Neural cell (in vitro differentiated cells): ENCODE results near the gene GNA15. TPM values are rescaled to one million over a fixed set of nuclear protein-coding genes. Genes with fewer than 3 reads are reported as not detected.

Source experiments
- H2AFZ ChIP-seq: fragments of 200-600, 300-800 bp; sonication (generic), shearing (Covaris generic); 2 replicates; pipeline ENCODE4 v1.6.0; 2014; ENCODE audit warnings: low read depth, mild to moderate bottlenecking, antibody characterized with exemption, low read length, moderate library complexity
- H3F3A ChIP-seq: fragments of 200-600 bp; shearing (Covaris generic); 2 replicates; pipeline ENCODE4 v1.6.1; 2016; ENCODE audit warnings: mild to moderate bottlenecking, moderate library complexity, mixed read lengths, antibody characterized with exemption, low read length; ENCODE audit not compliant: insufficient read depth, poor library complexity, severe bottlenecking
- H3K27ac ChIP-seq: fragments of 200-600, 300-800 bp; sonication (generic), shearing (Covaris generic); 2 replicates; pipeline ENCODE4 v1.5.1; 2014; ENCODE audit warnings: mild to moderate bottlenecking, low read length, moderate library complexity
- H3K27me3 ChIP-seq: fragments of 300-800, 200-600 bp; sonication (generic), shearing (Covaris generic); 2 replicates; pipeline ENCODE4 v1.6.0; 2014; ENCODE audit warnings: mild to moderate bottlenecking, low read depth, low read length, moderate library complexity; ENCODE audit not compliant: insufficient read depth
- H3K36me3 ChIP-seq: fragments of 300-800, 200-600 bp; sonication (generic), shearing (Covaris generic); 2 replicates; pipeline ENCODE4 v1.5.1; 2014; ENCODE audit warnings: mild to moderate bottlenecking, antibody characterized with exemption, low read length, moderate library complexity; ENCODE audit not compliant: insufficient read depth
- H3K4me2 ChIP-seq: fragments of 300-800, 200-600 bp; sonication (generic), shearing (Covaris generic); 2 replicates; pipeline ENCODE4 v1.6.0; 2014; ENCODE audit warnings: mild to moderate bottlenecking, low read length
- H3K4me3 ChIP-seq: fragments of 300-800, 200-600 bp; sonication (generic), shearing (Covaris generic); 2 replicates; pipeline ENCODE4 v1.5.1; 2014; ENCODE audit warnings: mild to moderate bottlenecking, low read length, moderate library complexity
- H3K79me2 ChIP-seq: fragments of 200-600 bp; shearing (Covaris generic); replicated peaks from 2 replicates; pipeline ENCODE4 v1.6.0; 2014; ENCODE audit warnings: mild to moderate bottlenecking, low read length, moderate library complexity; ENCODE audit not compliant: insufficient read depth
- H3K9ac ChIP-seq: fragments of 300-800, 200-600 bp; sonication (generic), shearing (Covaris generic); 2 replicates; pipeline ENCODE4 v1.6.1; 2016; ENCODE audit warnings: mild to moderate bottlenecking, low read length, mixed read lengths
- H3K9me2 ChIP-seq: fragments of 200-600 bp; shearing (Covaris generic); 2 replicates; pipeline ENCODE4 v1.6.1; 2016; ENCODE audit warnings: mild to moderate bottlenecking, low read length, mixed read lengths; ENCODE audit not compliant: insufficient read depth
- H3K9me3 ChIP-seq: fragments of 200-600, 300-800 bp; sonication (generic), shearing (Covaris generic); 2 replicates; pipeline ENCODE4 v1.6.1; 2016; ENCODE audit warnings: mild to moderate bottlenecking, mixed run types, low read length, moderate library complexity, mixed read lengths
- H4K20me1 ChIP-seq: fragments of 200-600 bp; shearing (Covaris generic); 2 replicates; pipeline ENCODE4 v1.6.1; 2016; ENCODE audit warnings: mild to moderate bottlenecking, mixed run types; ENCODE audit not compliant: insufficient read depth
- EP300 ChIP-seq: fragments of 450-650 bp; conservative IDR thresholded peaks from 2 replicates; pipeline ENCODE4 v1.6.1; 2014; ENCODE audit warnings: antibody characterized with exemption, mild to moderate bottlenecking, moderate library complexity; ENCODE audit not compliant: poor library complexity, severe bottlenecking
- EZH2 ChIP-seq: fragments of 200-600, 300-800 bp; shearing (Covaris generic), sonication (generic); IDR thresholded peaks from 2 replicates; pipeline ENCODE4 v1.6.1; 2014; ENCODE audit warnings: antibody characterized with exemption, low read length, borderline replicate concordance, mild to moderate bottlenecking; ENCODE audit not compliant: insufficient read depth, poor library complexity, severe bottlenecking
- MXI1 ChIP-seq: fragments of 450-650 bp; conservative IDR thresholded peaks from 2 replicates; pipeline ENCODE4 v1.6.1; 2014; ENCODE audit warnings: antibody characterized with exemption, mild to moderate bottlenecking; ENCODE audit not compliant: poor library complexity, severe bottlenecking
- POLR2AphosphoS5 ChIP-seq: IDR thresholded peaks from 2 replicates; pipeline ENCODE4 v1.6.1; 2012
- RAD21 ChIP-seq: fragments of 450-650 bp; conservative IDR thresholded peaks from 2 replicates; pipeline ENCODE4 v1.6.1; 2014; ENCODE audit warnings: antibody characterized with exemption, mild to moderate bottlenecking, moderate library complexity
- SMC3 ChIP-seq: fragments of 450-650 bp; conservative IDR thresholded peaks from 2 replicates; pipeline ENCODE4 v1.6.1; 2014; ENCODE audit warnings: antibody characterized with exemption, mild to moderate bottlenecking, moderate library complexity; ENCODE audit not compliant: poor library complexity
- TAF1 ChIP-seq: IDR thresholded peaks from 2 replicates; pipeline ENCODE4 v1.6.1; 2012; ENCODE audit warnings: low read depth
- polyA minus RNA-seq: library from RNA; depleted of rRNA, polyadenylated mRNA; stranded (reverse); fragments of >200 nt; gene quantifications from 2 replicates; pipeline ENCODE4 v1.2.3, GENCODE V29; 2014
- polyA plus RNA-seq: library from polyadenylated mRNA; depleted of rRNA; stranded (reverse); fragments of >200 nt; gene quantifications from 2 replicates; pipeline ENCODE4 v1.2.3, GENCODE V29; 2014
- TF ChIP-seq, protein P1 (sequence below): IDR thresholded peaks from 2 replicates; pipeline ENCODE4 v1.6.1; 2012; ENCODE audit warnings: borderline replicate concordance
- TF ChIP-seq, protein P2 (sequence below): fragments of 450-650 bp; IDR thresholded peaks from 2 replicates; pipeline ENCODE4 v1.5.1; 2014; ENCODE audit warnings: antibody characterized with exemption, mild to moderate bottlenecking, moderate library complexity; ENCODE audit not compliant: poor library complexity, severe bottlenecking

GNA15 gene, protein sequence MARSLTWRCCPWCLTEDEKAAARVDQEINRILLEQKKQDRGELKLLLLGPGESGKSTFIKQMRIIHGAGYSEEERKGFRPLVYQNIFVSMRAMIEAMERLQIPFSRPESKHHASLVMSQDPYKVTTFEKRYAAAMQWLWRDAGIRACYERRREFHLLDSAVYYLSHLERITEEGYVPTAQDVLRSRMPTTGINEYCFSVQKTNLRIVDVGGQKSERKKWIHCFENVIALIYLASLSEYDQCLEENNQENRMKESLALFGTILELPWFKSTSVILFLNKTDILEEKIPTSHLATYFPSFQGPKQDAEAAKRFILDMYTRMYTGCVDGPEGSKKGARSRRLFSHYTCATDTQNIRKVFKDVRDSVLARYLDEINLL
- polyA plus RNA-seq (not detected in 2 replicates), polyA minus RNA-seq (not detected in 2 replicates)

DNA sequence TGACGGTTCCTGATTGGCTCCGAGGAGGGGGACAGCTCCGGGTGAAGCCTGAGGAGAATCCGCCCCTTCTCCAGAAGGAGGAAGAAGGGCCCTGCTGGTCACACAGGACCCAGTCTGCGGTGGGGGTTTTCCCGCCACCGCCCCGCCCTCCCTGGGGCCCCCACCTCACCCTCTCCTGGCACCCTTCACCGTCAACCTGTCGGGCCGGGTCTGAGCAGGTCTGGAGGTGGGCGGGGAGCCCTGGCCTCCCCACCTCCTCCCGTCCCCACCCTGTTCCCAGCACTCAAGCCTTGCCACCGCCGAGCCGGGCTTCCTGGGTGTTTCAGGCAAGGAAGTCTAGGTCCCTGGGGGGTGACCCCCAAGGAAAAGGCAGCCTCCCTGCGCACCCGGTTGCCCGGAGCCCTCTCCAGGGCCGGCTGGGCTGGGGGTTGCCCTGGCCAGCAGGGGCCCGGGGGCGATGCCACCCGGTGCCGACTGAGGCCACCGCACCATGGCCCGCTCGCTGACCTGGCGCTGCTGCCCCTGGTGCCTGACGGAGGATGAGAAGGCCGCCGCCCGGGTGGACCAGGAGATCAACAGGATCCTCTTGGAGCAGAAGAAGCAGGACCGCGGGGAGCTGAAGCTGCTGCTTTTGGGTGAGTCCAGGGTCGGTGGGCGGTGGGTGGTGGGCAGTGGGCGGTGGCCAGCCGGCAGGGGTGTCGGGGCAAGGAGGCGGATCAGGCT, at the start of gene GNA15:
TSS of gene GNA15 (plus strand) at position 73 of the 723 bp plus-strand sequence. CDS start at position 491, 418 bp downstream.
- no peak for TF ChIP-seq EP300
- TF ChIP-seq SMC3 = no peak
- no peak for TF ChIP-seq TAF1
- TF ChIP-seq, protein P1, sequence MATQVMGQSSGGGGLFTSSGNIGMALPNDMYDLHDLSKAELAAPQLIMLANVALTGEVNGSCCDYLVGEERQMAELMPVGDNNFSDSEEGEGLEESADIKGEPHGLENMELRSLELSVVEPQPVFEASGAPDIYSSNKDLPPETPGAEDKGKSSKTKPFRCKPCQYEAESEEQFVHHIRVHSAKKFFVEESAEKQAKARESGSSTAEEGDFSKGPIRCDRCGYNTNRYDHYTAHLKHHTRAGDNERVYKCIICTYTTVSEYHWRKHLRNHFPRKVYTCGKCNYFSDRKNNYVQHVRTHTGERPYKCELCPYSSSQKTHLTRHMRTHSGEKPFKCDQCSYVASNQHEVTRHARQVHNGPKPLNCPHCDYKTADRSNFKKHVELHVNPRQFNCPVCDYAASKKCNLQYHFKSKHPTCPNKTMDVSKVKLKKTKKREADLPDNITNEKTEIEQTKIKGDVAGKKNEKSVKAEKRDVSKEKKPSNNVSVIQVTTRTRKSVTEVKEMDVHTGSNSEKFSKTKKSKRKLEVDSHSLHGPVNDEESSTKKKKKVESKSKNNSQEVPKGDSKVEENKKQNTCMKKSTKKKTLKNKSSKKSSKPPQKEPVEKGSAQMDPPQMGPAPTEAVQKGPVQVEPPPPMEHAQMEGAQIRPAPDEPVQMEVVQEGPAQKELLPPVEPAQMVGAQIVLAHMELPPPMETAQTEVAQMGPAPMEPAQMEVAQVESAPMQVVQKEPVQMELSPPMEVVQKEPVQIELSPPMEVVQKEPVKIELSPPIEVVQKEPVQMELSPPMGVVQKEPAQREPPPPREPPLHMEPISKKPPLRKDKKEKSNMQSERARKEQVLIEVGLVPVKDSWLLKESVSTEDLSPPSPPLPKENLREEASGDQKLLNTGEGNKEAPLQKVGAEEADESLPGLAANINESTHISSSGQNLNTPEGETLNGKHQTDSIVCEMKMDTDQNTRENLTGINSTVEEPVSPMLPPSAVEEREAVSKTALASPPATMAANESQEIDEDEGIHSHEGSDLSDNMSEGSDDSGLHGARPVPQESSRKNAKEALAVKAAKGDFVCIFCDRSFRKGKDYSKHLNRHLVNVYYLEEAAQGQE = no peak
- no peak for TF ChIP-seq EZH2
- TF ChIP-seq, protein P2, sequence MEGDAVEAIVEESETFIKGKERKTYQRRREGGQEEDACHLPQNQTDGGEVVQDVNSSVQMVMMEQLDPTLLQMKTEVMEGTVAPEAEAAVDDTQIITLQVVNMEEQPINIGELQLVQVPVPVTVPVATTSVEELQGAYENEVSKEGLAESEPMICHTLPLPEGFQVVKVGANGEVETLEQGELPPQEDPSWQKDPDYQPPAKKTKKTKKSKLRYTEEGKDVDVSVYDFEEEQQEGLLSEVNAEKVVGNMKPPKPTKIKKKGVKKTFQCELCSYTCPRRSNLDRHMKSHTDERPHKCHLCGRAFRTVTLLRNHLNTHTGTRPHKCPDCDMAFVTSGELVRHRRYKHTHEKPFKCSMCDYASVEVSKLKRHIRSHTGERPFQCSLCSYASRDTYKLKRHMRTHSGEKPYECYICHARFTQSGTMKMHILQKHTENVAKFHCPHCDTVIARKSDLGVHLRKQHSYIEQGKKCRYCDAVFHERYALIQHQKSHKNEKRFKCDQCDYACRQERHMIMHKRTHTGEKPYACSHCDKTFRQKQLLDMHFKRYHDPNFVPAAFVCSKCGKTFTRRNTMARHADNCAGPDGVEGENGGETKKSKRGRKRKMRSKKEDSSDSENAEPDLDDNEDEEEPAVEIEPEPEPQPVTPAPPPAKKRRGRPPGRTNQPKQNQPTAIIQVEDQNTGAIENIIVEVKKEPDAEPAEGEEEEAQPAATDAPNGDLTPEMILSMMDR = no peak
- no peak for TF ChIP-seq MXI1
- TF ChIP-seq RAD21 = no peak
- TF ChIP-seq POLR2AphosphoS5 = no peak
- H3K9ac ChIP-seq = no peak within 1 kb of the TSS
- H4K20me1 ChIP-seq = no peaks in the 10 kb centered on the region
- H3K4me2 ChIP-seq = no peak within 1 kb of the TSS
- no peaks in the 10 kb centered on the region for H3K79me2 ChIP-seq
- H3K27me3 ChIP-seq = no peaks in the 10 kb centered on the region
- no peaks in the 10 kb centered on the region for H3K36me3 ChIP-seq
- H3K27ac ChIP-seq = no peak within 1 kb of the TSS
- no peaks in the 10 kb centered on the region for H3F3A ChIP-seq
- no peaks in the 10 kb centered on the region for H3K9me2 ChIP-seq
- H2AFZ ChIP-seq = no peak within 1 kb of the TSS
- no peak within 1 kb of the TSS for H3K4me3 ChIP-seq
- H3K9me3 ChIP-seq = no peaks in the 10 kb centered on the region

DNA sequence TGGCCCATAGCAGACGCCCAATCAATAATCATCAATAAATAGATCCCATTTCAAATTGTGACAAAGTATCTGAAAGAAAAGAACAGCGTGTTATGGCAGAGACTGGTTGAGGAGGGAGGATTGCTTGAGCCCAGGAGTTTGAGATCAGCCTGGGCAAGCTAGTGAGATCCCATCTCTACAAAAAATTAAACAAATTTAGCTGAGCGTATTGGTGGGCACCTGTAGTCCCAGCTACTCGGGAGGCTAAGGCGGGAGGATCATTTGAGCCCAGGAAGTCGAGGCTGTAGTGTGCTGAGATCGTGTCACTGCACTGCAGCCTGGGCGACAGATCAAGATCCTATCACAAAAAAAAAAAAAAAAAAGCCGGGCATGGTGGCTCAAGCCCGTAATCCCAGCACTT, 48.1 kb upstream of the GNA15 start:
- TF ChIP-seq EZH2 = no peak
- no peak for TF ChIP-seq TAF1
- TF ChIP-seq, protein P1 = no peak
- TF ChIP-seq EP300 = no peak
- TF ChIP-seq, protein P2 = no peak
- TF ChIP-seq RAD21 = no peak
- no peak for TF ChIP-seq SMC3
- TF ChIP-seq POLR2AphosphoS5 = no peak
- no peak for TF ChIP-seq MXI1
- Histone ChIP-seq H3K4me3 (no peak overlapping the region), H4K20me1 (no peaks in the 10 kb centered on the region), H2AFZ (no peak overlapping the region), H3K79me2 (no peaks in the 10 kb centered on the region), H3K27ac (no peak overlapping the region), H3K9me3 (no peaks in the 10 kb centered on the region), H3K4me2 (no peak overlapping the region), H3K27me3 (no peaks in the 10 kb centered on the region), H3K9me2 (no peaks in the 10 kb centered on the region), H3K9ac (no peak overlapping the region), H3F3A (no peaks in the 10 kb centered on the region), H3K36me3 (no peaks in the 10 kb centered on the region)
